ENCODE measurements around the gene TENT5A.
A peak's percentile ranks its signal among the peaks of the same experiment; 100 is the strongest.

TENT5A gene

DNA sequence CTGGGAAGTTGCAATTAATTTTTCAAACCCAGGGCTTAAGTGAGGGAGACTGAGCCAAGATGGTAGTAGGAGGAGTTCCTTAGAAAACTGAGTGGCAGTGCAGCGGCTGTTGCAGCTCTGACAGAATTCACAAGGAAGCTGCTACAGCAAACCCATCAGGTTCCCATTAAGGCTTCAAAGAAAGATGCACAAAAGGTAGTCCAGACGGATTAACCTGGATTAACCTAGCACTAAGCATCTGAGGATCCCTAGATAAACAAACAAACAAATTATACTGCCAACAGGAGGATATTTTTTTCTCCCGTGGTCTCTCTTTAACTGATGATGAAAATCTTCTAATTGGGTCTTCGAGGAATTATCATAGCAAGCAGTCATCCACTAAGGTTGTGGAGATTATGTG, 5.2 kb downstream of the TENT5A start:
- no peak overlapping the region for H3K4me3 ChIP-seq (ENCODE audit: low read depth, low read length)
- H3K36me3 ChIP-seq (ENCODE audit: control insufficient read depth in 2 of 2, insufficient read depth in 1 of 2, low read length in 2 of 2): peaks cover 0 to 30% of the 10 kb centered on the region in 2 experiments; a peak in 1 of 3 replicates
- no peaks in the 10 kb centered on the region for H3K9me3 ChIP-seq (ENCODE audit: control insufficient read depth, insufficient read depth, low read depth, low read length)
- H3K27ac ChIP-seq (ENCODE audit: extremely low read depth, low read depth, low read length): no peak overlapping the region
- TF ChIP-seq OSR2 (tag by site-specific recombination; IDR thresholded peaks at IDR 0.05): 0 out of 2 replicates have a peak, but pooled peaks have one; percentile 10
- TF ChIP-seq ZSCAN5A (tag by site-specific recombination; IDR thresholded peaks at IDR 0.05): no peak
- no peak for TF ChIP-seq ZNF169 (tag by site-specific recombination; IDR thresholded peaks at IDR 0.05)
- peaks cover 2% of the 10 kb centered on the region; the same call in 1 of the 2 replicates for H3K4me1 ChIP-seq (ENCODE audit: control insufficient read depth, insufficient read depth, low read length)
- POLR2A ChIA-PET: no interaction called here
- CTCF ChIA-PET: interaction anchor here (0.6 to 0.9 kb wide), 3 partner anchors 15 to 47 kb away, joined by 3 read pairs; no protein-coding TSS in a partner anchor

DNA sequence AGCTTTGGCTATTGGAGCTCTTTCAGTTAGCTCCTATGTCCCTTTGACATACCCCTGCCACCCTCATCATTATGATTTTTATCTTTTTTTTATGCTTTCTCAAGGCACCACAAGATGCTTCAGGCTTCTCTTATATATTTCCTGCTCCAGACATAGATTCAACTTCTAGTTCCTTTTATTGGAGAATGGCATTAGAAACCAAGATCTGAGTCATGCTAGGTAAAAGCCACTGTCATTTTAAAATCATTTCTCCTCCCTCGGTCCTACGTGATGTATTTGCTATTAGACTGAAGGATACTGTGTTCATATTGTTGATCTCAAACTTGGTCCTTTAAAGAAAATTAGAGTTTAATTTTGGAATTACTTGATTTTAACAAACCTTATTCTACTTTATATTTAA, 8.3 kb downstream of the TENT5A start:
- peaks cover 0 to 22% of the 10 kb centered on the region in 2 experiments; a peak in 1 of 3 replicates for H3K36me3 ChIP-seq (ENCODE audit: control insufficient read depth in 2 of 2, insufficient read depth in 1 of 2, low read length in 2 of 2)
- H3K9me3 ChIP-seq (ENCODE audit: control insufficient read depth, insufficient read depth, low read depth, low read length): no peaks in the 10 kb centered on the region
- no peak overlapping the region for H3K27ac ChIP-seq (ENCODE audit: extremely low read depth, low read depth, low read length)
- TF ChIP-seq, protein P1, sequence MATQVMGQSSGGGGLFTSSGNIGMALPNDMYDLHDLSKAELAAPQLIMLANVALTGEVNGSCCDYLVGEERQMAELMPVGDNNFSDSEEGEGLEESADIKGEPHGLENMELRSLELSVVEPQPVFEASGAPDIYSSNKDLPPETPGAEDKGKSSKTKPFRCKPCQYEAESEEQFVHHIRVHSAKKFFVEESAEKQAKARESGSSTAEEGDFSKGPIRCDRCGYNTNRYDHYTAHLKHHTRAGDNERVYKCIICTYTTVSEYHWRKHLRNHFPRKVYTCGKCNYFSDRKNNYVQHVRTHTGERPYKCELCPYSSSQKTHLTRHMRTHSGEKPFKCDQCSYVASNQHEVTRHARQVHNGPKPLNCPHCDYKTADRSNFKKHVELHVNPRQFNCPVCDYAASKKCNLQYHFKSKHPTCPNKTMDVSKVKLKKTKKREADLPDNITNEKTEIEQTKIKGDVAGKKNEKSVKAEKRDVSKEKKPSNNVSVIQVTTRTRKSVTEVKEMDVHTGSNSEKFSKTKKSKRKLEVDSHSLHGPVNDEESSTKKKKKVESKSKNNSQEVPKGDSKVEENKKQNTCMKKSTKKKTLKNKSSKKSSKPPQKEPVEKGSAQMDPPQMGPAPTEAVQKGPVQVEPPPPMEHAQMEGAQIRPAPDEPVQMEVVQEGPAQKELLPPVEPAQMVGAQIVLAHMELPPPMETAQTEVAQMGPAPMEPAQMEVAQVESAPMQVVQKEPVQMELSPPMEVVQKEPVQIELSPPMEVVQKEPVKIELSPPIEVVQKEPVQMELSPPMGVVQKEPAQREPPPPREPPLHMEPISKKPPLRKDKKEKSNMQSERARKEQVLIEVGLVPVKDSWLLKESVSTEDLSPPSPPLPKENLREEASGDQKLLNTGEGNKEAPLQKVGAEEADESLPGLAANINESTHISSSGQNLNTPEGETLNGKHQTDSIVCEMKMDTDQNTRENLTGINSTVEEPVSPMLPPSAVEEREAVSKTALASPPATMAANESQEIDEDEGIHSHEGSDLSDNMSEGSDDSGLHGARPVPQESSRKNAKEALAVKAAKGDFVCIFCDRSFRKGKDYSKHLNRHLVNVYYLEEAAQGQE (tag by site-specific recombination; IDR thresholded peaks at IDR 0.05): no peak
- TF ChIP-seq KLF8 (tag by site-specific recombination; IDR thresholded peaks at IDR 0.05): no peak
- no peak for TF ChIP-seq BCL11A (tag by site-specific recombination; IDR thresholded peaks at IDR 0.05; ENCODE audit: low read depth)
- TF ChIP-seq ZNF530 (tag by site-specific recombination; IDR thresholded peaks at IDR 0.05; ENCODE audit: low read depth): no peak
- TF ChIP-seq ZNF585B (tag by site-specific recombination; IDR thresholded peaks at IDR 0.05): no peak
- no peak for TF ChIP-seq ZNF175 (tag by site-specific recombination; IDR thresholded peaks at IDR 0.05)
- TF ChIP-seq, protein P2, sequence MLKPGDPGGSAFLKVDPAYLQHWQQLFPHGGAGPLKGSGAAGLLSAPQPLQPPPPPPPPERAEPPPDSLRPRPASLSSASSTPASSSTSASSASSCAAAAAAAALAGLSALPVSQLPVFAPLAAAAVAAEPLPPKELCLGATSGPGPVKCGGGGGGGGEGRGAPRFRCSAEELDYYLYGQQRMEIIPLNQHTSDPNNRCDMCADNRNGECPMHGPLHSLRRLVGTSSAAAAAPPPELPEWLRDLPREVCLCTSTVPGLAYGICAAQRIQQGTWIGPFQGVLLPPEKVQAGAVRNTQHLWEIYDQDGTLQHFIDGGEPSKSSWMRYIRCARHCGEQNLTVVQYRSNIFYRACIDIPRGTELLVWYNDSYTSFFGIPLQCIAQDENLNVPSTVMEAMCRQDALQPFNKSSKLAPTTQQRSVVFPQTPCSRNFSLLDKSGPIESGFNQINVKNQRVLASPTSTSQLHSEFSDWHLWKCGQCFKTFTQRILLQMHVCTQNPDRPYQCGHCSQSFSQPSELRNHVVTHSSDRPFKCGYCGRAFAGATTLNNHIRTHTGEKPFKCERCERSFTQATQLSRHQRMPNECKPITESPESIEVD (tag by site-specific recombination; IDR thresholded peaks at IDR 0.05): no peak
- no peak for TF ChIP-seq PRDM1 (tag by site-specific recombination; IDR thresholded peaks at IDR 0.05)
- no peak for TF ChIP-seq ZNF837 (tag by site-specific recombination; IDR thresholded peaks at IDR 0.05)
- no peak for TF ChIP-seq ZNF660 (tag by site-specific recombination; IDR thresholded peaks at IDR 0.05)
- TF ChIP-seq ZNF623 (tag by site-specific recombination; IDR thresholded peaks at IDR 0.05): no peak
- peaks cover 2% of the 10 kb centered on the region; the same call in 1 of the 2 replicates for H3K4me1 ChIP-seq (ENCODE audit: control insufficient read depth, insufficient read depth, low read length)
- CTCF ChIA-PET: interaction anchor here (1.4 kb wide), 1 partner anchor 8 kb away, joined by 5 read pairs; the partner anchor contains the start of gene TENT5A
- POLR2A ChIA-PET: no interaction called here
- no peak overlapping the region for H3K4me3 ChIP-seq (ENCODE audit: low read depth, low read length)

GRCh38 chr6:81743649-81744048, 8.8 kb downstream of the TENT5A start:
- no peak overlapping the region for H3K27ac ChIP-seq (ENCODE audit: extremely low read depth, low read depth, low read length)
- no peak overlapping the region for H3K4me3 ChIP-seq (ENCODE audit: low read depth, low read length)
- CTCF ChIA-PET: interaction anchor here (1.4 kb wide), 1 partner anchor 8 kb away, joined by 5 read pairs; the partner anchor contains the start of gene TENT5A
- POLR2A ChIA-PET: no interaction called here
- H3K9me3 ChIP-seq (ENCODE audit: control insufficient read depth, insufficient read depth, low read depth, low read length): no peaks in the 10 kb centered on the region
- H3K4me1 ChIP-seq (ENCODE audit: control insufficient read depth, insufficient read depth, low read length): peaks cover 2% of the 10 kb centered on the region; the same call in 1 of the 2 replicates
- H3K36me3 ChIP-seq (ENCODE audit: control insufficient read depth in 2 of 2, insufficient read depth in 1 of 2, low read length in 2 of 2): peaks cover 0 to 19% of the 10 kb centered on the region in 2 experiments; a peak in 1 of 3 replicates
- TF ChIP-seq ZNF561 (tag by site-specific recombination; IDR thresholded peaks at IDR 0.05; ENCODE audit: borderline replicate concordance) (no peak), ZFP41 (tag by site-specific recombination; IDR thresholded peaks at IDR 0.05; ENCODE audit: borderline replicate concordance) (no peak), MYNN (tag by site-specific recombination; IDR thresholded peaks at IDR 0.05; ENCODE audit: borderline replicate concordance) (no peak), ZNF280C (tag by site-specific recombination; IDR thresholded peaks at IDR 0.05) (no peak), ZNF23 (tag by site-specific recombination; IDR thresholded peaks at IDR 0.05; ENCODE audit: borderline replicate concordance) (no peak), ZBTB20 (tag by site-specific recombination; IDR thresholded peaks at IDR 0.05) (no peak), ZNF473 (tag by site-specific recombination; IDR thresholded peaks at IDR 0.05) (no peak)
- TF ChIP-seq, protein P3, sequence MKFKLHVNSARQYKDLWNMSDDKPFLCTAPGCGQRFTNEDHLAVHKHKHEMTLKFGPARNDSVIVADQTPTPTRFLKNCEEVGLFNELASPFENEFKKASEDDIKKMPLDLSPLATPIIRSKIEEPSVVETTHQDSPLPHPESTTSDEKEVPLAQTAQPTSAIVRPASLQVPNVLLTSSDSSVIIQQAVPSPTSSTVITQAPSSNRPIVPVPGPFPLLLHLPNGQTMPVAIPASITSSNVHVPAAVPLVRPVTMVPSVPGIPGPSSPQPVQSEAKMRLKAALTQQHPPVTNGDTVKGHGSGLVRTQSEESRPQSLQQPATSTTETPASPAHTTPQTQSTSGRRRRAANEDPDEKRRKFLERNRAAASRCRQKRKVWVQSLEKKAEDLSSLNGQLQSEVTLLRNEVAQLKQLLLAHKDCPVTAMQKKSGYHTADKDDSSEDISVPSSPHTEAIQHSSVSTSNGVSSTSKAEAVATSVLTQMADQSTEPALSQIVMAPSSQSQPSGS (tag by site-specific recombination; IDR thresholded peaks at IDR 0.05; ENCODE audit: low read depth): no peak
